Measurements from ENCODE around the gene ALB.
"Not testable (repeated sequence)": the region's sequence is repeated elsewhere in the genome, so short reads cannot be mapped to it uniquely, and the experiment has no call there.

ALB gene

GRCh38 chr4:73381214-73381613 is 22.9 kb upstream of the ALB start:
- DNase-seq (ENCODE audit: extremely low spot score), result no peak
- ChIA-PET POLR2A (no interaction called here), CTCF (interaction anchor here (0.9 to 1.6 kb wide), 3 partner anchors 12 to 64 kb away, joined by 3 to 4 read pairs (median 4); no protein-coding TSS in a partner anchor)
- TF ChIP-seq CTCF (IDR thresholded peaks at IDR 0.05; ENCODE audit: control extremely low read depth, extremely low read depth, low read depth, missing control alignments), result no peak

- CTCF ChIA-PET, result no interaction called here
- DNase-seq (ENCODE audit: extremely low spot score), result no peak
- no peak for TF ChIP-seq CTCF (IDR thresholded peaks at IDR 0.05; ENCODE audit: control extremely low read depth, extremely low read depth, low read depth, missing control alignments)
Measured at GRCh38 chr4:73383452-73383851, 20.6 kb upstream of the ALB start.

GRCh38 chr4:73387552-73387951 is 16.5 kb upstream of the ALB start:
- DNase-seq (ENCODE audit: extremely low spot score), result peak; percentile 10
- TF ChIP-seq CTCF (IDR thresholded peaks at IDR 0.05; ENCODE audit: control extremely low read depth, extremely low read depth, low read depth, missing control alignments), result no peak
- ChIA-PET POLR2A (no interaction called here), CTCF (no interaction called here)

More at GRCh38 chr4:73383452-73383851, 20.6 kb upstream of the ALB start:
- POLR2A ChIA-PET, result no interaction called here

- DNase-seq (ENCODE audit: extremely low spot score), result no peak
- ChIA-PET POLR2A (no interaction called here), CTCF (no interaction called here)
- no peak for TF ChIP-seq CTCF (IDR thresholded peaks at IDR 0.05; ENCODE audit: control extremely low read depth, extremely low read depth, low read depth, missing control alignments)
Measured at GRCh38 chr4:73388887-73389286, 15.2 kb upstream of the ALB start.

GRCh38 chr4:73389663-73390062 is 14.4 kb upstream of the ALB start:
- POLR2A ChIA-PET; DNase-seq (ENCODE audit: extremely low spot score); CTCF ChIA-PET: not testable (repeated sequence)

- POLR2A ChIA-PET, result no interaction called here
- CTCF ChIA-PET, result no interaction called here
- no peak for DNase-seq (ENCODE audit: extremely low spot score)
- TF ChIP-seq CTCF (IDR thresholded peaks at IDR 0.05; ENCODE audit: control extremely low read depth, extremely low read depth, low read depth, missing control alignments), result no peak
Measured at GRCh38 chr4:73391774-73392173, 12.3 kb upstream of the ALB start.

- DNase-seq (ENCODE audit: extremely low spot score), result no peak
- no peak for TF ChIP-seq CTCF (IDR thresholded peaks at IDR 0.05; ENCODE audit: control extremely low read depth, extremely low read depth, low read depth, missing control alignments)
- CTCF ChIA-PET, result interaction anchor here (0.8 kb wide), 1 partner anchor 11 kb away, joined by 3 read pairs; no protein-coding TSS in a partner anchor
- POLR2A ChIA-PET, result no interaction called here
Measured at GRCh38 chr4:73392936-73393335, 11.2 kb upstream of the ALB start.

Data from GM10248 (cell line).